NCI-H748 (cell line): ENCODE data around the gene MASP2.
"Not testable (repeated sequence)": the region's sequence is repeated elsewhere in the genome, so short reads cannot be mapped to it uniquely, and the experiment has no call there.

Experiments used
- DNase-seq: peaks from one replicate; lab custom pipeline; 2025; ENCODE audit not compliant: unreplicated experiment; lab: John Stamatoyannopoulos, UW

The MASP2 gene

GRCh38 chr1:11058595-11059154 is 11.6 kb upstream of the MASP2 start:
- DNase-seq: peak; percentile 1

- no peak for DNase-seq
These were observed 11.0 kb upstream of the MASP2 start for GRCh38 chr1:11058026-11058425.

DNA sequence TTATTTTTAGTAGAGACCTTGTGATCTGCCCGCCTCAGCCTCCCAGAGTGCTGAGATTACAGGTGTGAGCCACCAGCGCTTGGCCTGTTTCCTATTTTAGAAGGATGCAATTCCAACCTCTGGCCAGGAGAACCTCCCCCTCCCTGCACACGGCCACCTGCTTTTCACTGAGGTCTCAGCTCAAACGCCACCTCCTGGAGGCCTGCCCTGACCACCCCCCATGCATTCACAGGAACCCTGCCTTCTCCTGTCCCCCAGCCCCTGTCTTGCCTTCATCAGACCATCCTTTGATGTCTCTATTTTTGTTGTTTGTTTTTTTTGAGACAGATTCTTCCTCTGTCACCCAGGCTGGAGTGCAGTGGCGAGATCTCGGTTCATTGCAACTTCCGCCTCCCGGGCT is 10.4 kb upstream of the MASP2 start:
- DNase-seq: no peak

DNA sequence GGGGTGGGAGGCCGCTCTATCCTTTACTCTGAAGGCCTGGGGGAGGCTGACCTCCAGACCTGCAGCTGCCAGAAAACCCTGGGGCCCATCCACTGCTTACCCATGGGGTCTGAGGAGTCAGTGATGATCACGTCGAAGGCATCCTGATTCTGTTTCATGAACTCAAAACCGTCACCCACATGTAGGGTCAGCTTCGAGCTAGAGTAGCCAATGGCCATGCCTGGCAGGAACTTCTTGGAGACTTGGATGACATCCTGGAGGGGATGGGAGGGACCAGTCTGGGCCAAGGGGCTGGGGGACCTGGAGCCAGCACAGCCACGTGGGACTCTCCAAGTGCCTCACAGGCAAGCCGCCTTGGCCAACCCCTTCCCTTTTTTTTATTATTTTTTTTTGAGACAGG is 9.5 kb upstream of the MASP2 start:
- DNase-seq: no peak

DNA sequence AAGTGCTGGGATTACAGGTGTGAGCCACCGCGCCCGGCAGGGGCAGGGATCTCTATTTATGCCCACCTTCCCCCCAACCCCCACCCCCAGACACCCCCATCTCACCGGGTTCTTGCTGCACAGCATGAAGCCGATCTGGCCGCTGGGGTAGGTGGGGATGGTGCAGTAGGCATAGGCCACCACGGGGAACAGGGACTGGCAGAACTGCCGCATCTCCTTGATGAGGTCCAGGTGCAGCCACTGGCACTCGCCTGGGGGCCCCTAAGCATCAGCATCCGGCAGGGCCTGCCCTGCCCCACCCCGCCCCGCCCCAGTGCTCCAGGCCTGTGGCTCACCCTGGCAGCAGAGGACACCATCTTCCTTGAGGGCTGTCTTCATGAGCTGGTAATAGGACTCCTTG is 8.6 kb upstream of the MASP2 start:
- DNase-seq: no peak

GRCh38 chr1:11054666-11055065 is 7.6 kb upstream of the MASP2 start:
- no peak for DNase-seq

DNA sequence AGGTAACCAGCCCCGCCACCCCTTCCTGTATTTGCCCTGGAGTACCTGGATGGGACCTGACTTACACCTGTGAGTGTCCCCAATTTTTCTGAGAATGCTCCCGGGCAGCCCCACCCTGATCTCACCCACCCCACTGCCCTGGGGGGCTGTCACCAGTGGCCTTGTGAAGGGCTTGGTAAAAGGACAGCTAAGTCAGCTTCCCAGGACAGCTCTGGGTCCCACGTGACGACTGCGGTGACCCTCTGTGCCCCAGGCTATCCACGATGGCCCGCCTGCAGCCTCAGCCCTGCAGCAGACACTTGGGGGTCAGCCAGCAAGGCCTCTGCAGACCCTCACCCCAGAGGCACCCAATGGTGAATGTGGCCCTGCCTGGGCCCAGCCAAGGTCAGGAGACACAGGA is 7.1 kb upstream of the MASP2 start:
- DNase-seq: no peak

- DNase-seq: no peak
These were observed 6.7 kb upstream of the MASP2 start for GRCh38 chr1:11053758-11054137.

DNA sequence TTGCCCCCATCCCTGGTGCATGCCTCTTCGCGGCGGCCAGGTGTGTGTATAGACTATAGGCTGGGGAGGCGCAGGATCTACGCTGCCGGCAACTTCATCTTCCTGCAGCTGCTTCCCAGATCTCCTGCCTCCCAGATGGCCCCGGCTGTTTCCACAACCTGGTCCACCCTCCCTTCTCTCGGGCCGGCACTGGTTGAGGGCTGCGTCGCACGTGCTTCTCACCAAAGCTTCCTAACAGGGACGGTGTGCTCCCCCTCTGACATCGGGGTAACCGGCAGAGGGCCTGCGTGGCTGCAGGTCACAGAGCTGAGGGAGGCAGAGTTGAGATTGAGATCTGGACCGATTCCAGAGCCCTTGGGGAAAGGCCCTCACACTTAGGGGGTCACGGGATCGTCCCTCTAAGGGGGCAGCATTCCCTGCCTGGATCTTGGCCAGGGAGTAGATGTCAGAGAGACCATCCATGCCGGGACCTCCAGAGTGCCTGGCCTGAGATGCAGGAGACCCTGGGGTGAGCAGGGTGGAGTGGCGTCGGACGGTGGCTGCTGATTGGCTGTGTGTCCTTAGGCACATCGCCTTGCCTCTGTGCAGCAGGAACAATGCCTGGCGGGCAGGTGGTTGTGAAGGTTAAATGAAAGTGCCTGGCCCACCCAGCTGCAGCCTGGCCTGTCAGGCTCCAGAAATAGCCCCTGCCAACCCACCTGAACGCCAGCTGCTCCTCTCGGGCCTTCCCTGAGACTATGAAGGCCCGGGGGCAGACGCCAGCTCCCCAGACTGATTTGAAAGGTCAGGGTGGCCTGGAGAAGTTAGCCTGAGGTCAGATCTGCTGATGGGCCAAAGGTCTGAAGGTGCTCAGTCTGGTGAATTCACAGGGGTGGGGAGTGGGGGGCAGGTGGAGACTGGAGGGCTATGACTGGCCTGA is 6.1 kb upstream of the MASP2 start:
- DNase-seq: peak; percentile 8

DNA sequence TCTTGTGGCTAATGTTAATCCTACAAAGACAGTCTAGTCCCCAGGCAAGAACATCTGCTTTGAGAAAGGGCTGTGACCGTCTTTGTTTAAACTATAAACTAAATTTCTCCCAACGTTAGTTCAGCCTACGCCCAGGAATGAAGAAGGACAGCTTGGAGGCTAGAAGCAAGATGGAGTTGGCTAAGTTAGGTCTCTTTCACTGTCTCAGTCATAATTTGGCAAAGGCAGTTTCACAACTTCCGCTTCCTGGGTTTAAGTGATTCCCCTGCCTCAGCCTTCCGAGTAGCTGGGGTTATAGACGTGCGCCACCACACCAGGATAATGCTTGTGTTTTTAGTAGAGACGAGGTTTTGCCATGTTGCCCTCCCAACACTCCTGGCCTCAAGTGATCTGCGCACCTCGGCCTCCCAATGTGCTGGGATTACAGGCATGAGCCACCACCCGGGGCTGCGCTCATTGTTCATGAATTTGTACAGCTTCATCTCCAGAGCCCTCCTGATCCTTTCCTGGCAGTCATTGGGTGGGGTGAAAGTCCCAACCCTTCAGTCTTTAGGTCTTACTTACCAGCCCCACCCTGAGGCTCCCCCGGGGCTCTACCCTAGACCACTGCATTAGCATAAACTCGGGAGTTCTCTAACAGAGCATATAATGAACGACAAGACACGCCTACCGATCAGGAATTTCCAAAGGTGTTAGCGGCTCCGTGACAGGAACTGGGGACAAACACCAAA is 4.9 kb upstream of the MASP2 start:
- DNase-seq: peak; percentile 17

DNA sequence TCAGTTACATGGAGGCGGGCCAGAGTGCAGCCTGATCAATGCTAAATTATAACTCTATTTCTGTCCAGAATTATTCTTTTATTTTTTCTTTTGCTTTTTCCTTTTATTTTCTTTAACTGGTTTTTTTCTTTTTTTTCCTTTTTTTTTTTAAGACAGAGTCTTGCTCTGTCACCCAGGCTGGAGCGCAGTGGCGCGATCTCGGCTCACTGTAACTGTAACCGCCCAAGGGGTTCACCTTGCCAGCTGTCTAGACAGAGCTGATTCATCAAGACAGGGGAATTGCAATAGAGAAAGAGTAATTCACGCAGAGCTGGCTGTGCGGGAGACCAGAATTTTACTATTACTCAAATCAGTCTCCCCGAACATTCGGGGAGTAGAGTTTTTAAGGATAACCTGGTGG is 4.1 kb upstream of the MASP2 start:
- DNase-seq: not testable (repeated sequence)

- DNase-seq: no peak
These were observed 821 bp downstream of the MASP2 start for GRCh38 chr1:11046270-11046566.

GRCh38 chr1:11045428-11046269 is 1.4 kb downstream of the MASP2 start:
- no peak for DNase-seq

DNA sequence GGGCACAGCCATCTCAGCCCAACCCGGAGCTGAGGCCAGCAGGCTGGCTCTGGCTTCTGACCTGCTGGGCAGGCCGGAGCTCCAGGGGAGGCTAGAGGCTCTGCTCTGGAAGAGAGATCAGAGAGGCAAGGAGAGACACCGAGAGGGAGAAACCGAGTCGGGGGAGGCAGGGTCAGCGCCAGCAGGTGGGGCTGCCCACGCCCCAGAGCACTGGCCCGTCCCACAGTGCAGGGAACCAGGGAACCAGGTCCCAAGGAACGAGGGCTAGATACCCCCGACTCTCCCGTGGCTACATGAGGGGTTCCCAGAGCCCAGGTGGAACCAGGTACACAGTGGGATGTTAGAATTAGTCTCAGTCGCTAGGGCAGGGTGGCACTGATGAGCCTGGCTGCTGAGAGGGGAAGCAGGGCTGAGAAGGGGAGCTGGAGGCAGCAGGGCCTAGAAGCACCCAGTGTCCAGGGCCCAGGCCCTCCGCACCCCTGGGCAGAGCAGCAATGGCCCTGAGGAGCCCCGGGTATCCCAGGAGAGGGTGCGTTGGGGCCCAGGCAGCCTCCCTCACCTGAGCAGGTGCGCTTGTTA is 2.1 kb downstream of the MASP2 start:
- no peak for DNase-seq

DNA sequence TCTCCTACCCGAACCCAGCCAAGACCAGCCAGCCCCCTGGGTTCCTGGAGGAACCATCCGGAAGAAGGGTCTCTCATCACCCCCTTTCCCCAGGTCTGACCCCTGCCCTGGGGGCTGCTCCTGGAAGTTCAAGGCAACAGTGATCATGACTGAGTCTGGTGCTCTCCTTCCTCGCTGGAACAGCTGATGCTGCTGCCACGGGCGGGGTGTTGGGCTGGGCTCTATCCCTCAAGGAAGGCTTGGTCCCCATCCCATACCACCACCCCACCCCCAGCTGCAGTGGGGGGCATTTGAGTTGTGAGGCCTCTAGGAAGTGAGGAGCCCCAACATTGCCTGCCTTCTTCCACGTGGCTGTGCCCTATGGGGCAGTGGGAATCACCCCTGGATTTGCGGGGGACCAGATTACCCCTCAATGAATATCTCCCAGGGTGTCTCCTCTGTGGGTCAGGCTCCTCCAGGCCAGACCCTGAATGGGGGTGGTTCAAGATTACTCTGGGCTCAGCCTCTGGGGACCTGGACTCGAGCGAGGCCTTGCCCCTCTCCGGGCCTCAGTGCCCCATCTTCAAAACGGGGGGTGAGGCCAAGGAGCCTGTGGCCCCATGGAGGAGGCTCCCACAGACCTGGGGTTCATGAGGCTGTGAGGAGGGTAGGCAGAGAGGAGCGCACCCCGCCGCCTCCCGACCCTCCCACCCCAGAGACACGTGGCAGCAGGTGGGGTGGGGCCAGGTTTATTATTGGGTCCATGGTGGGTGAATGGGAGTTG is 2.8 kb downstream of the MASP2 start:
- DNase-seq: no peak

- DNase-seq: no peak
These were observed 3.8 kb downstream of the MASP2 start for GRCh38 chr1:11042995-11043874.

DNA sequence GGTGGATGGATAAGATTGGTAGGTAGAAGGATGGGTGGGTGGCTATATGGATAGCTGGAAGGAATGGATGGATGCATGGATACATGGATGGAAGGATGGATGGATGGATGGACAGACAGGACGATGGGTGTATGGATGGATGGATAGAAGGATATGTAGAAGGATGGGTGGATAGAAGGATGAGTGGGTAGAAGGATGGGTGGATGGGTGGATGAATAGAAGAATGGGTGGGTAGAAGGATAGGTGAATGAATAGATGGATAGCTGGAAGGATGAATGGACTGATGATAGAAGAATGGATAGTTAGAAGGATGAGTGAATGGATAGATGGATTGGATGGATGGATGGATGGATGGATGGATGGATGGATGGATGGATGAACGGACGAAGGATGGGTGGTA is 5.0 kb downstream of the MASP2 start:
- no peak for DNase-seq

DNA sequence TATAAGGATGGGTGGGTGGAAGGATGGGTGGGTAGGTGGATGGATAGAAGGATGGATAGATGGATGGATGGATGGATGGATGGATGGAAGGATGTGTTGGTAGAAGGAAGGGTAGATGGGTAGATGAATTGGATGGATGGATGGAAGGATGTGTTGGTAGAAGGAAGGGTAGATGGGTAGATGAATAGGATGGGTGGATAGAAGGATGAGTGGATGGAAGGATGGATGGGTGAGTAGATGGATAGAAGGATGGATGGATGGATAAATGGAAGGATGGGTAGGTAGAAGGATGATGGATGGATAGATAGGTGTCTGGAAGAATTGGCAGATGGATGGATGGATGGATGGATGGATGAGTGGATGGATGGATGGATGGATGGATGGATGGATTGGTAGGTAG is 6.0 kb downstream of the MASP2 start:
- DNase-seq: no peak

DNA sequence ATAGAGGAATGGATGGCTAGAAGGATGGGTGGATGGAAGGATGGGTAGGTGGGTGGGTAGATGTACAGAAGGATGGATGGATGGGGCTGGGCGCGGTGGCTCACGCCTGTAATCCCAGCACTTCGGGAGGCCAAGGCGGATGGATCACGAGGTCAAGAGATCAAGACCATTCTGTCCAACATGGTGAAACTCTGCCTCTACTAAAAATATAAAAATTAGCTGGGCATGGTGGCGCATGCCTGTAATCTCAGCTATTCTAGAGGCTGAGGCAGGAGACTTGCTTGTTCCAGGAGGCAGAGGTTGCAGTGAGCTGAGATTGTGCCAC is 7.0 kb downstream of the MASP2 start:
- DNase-seq: not testable (repeated sequence)
